HuH-7 (cell line): ENCODE measurements around the gene ZNF649.

Experiments used
- DNase-seq: peaks from one replicate; pipeline ENCODE4 v3.0.0; 2011; ENCODE audit warnings: low spot score

Gene ZNF649

DNA sequence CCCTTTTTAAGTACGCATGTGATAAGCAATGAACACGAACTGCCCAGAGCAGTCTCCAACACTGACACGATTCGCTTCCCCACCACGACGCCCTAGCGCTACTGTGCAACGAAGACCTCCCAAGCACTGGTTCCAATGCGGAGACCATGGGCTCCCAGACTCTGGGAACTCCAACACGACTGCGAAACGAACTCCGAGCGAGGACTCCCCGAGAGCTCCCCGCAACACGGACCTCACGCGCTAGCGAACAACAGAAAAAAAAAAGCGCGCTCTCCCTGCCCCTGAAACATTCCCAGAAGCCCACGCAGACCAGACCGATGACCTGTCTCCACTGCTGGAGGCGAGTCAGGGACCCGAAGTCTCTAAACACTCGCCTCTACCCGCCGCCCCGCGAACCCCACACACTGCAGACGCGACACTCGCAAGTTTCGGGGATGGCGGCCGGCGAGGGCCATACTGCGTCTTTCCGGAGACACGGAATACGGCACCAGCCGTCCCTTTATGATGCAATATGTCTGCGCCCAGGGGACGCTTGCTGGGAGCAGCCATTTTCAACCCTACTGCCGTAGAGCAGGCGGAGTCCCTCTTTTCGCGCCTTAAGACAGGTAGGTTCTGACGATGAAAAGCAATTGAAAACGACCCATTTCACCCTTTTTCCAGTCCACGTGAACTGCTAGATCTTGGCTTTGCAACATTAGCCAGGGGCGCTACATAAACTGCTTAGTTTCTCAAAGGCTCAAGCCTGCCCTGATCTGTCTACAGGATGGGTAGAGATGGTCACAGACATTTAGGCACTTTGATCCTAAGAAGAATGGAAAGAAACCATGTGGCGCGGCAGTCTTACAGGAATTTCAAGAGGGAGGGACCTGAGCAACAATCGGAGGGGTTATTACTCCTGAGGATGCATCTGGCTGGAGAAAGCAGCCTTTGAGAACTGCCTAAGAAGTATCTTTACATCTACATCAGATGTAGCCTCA, 17.0 kb downstream of the ZNF649 start, which contains the start of gene ZNF577:
ZNF577 (minus strand) TSS at position 430 of the 977 bp plus-strand sequence. CDS start 7,569 bp downstream, outside the sequence.
- no peak for DNase-seq

DNA sequence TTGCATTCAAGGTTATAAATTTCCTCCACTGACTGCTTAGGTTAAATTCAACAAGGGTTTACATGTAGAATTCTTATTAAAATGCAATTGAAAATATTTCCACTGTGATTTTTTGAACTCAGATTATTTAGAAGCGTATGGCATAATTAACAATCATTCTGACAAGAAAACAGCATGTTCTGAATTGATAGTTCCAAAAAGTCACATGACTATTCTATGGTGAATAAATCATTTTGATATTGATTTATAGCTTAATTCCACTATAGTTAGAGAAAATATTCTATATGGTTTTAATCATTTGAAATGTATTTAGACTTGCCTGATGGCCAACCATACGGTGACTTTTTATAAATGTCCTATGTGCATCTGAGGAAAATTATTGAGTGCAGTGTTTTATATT, 20.1 kb downstream of the ZNF649 start:
- no peak for DNase-seq

DNA sequence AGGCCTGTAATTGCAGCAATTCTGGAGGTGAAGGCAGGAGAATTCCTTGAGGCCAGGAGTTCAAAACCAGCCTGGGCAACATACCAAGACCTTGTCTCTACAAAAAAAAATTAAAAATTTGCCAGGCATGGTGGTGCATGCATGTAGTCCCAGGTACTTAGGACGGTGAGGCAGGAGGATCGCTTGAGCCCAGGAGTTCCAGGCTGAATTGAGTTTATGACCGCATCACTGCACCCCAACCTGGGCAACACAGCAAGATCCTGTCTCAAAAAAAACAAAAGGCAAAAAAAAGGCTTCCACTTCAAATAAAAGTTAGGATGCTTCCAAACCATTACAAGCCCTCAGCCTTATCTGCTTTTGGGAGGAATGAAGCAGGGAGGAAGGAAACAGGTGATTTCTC, 22.3 kb downstream of the ZNF649 start:
- DNase-seq = no peak

DNA sequence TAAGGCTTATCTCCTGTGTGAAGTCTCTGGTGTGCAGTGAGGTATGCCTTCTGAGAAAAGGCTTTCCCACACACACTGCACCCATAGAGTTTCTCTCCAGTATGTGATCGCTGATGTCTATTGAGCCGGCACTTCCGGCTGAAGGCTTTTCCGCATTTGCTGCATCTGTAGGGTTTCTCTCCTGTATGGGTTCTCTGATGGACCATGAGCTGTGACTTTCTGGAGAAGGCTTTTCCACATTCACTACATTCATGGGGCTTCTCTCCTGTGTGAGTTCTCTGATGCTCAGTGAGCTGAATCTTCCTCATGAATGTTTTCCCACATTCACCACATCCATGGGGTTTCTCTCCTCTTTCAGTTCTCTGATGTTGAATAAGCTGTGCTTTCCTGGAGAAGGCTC, 31.7 kb downstream of the ZNF649 start:
- DNase-seq = no peak

DNA sequence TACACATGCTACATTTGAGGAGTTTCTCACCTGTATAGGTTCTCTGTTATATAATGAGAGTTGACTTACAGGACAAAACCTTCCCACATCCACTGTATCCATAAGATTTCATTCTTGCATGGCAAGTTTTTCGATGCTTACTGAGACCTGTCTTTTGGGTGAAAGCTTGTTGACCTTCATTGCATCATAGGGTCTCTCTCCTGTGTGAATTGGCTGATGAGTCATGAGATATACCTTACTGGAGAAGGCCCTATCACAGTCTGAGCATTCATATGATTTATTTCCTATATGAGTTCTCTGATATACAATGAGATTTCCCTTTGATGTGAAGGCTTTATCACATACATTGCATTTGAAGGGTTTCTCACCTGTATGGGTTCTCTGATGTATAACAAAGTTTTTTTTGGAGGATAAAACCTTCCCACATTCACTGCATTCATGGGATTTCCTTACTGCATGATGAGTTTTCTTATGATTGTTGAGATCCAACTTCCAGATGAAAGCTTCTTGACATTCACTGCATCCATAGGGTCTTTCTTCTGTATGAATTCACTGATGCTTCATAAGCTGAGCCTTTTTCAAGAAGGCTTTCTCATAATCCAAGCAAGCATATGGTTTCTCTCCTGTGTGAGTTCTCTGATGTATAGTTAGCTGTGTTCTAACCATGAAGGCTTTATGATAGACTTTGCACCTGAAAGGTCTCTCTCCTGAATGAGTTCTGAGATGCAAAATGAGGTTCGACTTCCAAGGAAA, 42.8 kb downstream of the ZNF649 start:
- DNase-seq = no peak
